HG03558 (cell line): ENCODE data around the gene DIPK1C.

ENCODE experiments used
- ATAC-seq: cut with Tn5 transposase; IDR thresholded peaks from one replicate; pipeline ENCODE4 v1.9.1; 2021; ENCODE audit warnings: moderate number of reproducible peaks; ENCODE audit not compliant: unreplicated experiment; ENCODE audit errors: extremely low read depth

Gene DIPK1C

DNA sequence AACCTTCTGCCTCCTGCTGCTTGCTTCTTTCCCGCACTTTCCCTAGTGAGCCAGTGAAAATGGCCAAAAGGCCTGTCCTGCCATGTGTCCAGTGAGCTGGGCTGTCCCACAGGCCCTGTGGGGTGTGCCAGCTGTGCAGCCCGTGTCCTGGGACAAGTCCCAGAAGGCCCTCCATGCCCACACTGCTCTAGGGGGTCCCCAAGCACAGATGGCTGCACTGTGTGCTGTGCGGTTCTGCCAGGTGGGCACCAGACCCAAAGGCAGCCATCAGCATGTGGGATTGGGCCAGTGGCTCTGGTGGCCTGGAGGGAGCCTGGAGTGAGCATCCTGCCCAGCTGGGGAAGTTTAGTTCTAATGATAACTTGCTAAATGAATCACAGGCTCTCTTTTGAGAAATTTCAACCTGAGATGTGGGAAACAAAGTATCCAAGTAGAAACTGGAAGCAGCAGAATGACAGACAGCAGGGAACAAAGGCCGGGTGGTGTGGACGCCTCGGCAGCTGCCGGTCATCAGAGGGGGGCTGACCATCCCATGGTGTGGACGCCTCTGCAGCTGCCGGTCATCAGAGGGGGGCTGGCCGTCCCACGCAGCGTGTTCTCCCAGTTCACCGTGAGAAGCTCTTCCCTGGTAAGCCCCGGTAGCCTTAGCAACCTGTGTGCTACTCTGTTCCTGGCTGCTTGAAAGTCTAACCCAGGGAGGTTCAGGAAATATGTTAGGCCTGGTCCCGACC lies 29.2 kb upstream of the DIPK1C start:
- ATAC-seq = no peak

DNA sequence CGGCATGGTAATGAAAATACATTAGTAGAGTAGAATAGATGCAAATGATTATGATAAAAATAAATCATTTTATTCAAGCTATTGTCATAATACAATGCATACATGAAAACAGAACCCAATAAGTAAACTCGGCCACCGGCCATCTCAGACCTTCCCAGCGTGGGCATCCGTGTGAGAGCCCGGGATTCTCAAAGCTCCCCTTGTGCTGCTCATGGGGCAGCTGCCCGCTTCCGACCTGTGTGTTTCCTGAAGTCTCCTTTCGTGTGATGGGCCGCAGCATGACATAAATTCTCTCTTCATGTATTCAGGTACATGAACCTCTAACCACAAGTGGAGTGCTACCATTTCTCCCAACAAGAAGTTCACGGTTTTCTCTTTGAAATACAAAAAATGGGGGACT lies 25.6 kb upstream of the DIPK1C start:
- ATAC-seq = no peak

DNA sequence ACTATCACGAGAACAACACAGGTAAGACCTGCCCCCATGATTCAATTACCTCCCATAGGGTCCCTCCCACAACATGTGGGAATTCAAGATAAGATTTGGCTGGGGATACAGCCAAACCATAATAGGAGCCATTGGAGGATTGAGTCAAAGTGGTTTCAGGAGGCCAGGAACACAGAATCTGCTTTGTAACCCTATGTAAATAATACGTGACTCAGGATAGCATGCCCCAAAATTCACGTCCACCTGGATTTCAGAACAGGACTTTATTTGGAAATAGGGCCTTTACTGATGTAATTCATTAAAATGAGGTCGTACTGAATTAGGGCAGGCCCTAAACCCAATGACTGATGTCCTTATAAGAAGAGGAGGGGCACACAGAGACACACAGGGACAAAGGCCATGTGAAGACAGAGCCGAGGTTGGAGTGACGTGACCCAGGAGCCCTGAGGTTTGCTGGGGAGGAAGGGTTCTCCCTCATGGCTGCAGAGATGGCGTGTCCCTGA lies 23.1 kb upstream of the DIPK1C start:
- no peak for ATAC-seq

DNA sequence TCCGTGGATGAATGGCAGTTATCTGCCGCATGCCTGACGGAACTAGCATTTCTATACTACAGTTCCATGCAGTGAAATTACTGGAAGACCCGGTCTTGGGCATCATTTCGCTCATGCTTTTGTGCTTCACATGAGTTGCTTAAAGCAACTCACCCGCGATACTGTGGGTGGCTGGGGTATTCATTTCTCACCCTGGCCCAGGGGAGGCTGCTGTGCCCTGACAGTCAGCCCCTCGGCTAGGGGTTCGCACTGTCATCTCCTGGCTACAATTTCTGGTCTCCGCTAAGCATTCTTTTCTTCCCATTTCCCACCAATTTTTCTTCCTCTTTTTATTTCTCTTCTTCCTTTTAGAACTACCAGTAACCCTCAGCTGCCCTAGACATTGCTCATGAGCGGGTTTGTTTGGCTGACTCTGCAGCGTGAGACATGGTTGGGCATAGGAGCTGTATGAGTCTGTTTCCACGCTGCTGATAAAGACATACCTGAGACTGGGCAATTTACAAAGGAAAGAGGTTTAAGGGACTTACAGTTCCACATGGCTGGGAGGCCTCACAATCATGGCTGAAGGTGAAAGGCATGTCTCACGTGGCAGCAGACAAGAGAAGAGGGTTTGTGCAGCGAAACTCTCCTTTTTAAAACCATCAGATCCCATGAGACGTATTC lies 22.5 kb upstream of the DIPK1C start:
- ATAC-seq = no peak

DNA sequence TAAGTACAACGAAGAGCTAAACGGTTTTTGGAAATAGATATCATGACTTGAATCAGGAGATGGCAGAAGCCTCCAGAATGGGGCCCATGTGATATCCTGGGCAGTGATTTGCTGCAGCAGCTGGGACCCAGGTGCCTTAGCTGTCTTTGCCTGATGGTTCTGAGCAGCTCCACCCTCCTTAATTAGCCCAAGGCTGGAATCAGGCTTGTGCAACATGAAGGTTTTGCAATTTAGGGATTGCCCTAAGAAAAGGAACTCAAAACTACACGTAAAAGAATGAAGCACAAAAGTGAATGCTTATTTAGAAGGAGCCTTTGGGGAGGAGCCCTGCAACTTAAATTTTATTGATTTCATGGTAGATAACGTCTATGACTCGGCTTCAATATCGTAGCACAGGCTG lies 21.8 kb upstream of the DIPK1C start:
- ATAC-seq = no peak

DNA sequence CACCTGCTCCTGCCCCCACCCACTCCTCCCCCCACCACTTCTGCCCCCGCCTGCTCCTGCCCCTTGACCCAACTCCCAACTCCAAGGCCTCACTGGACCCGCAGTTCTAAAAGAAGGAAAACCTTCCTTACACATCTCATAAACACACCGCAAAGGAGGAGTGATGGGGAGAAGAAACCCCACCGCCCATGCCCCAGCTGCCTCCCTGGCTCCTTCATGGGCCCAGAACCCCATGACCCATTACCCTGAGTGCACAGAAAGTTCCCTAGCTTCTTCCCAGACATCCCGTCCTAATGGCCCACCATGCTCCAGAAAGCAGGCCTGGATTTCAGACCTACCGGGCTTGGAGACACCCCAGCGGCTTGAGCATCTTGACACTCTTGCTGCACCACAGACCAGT lies 21.2 kb upstream of the DIPK1C start:
- no peak for ATAC-seq

DNA sequence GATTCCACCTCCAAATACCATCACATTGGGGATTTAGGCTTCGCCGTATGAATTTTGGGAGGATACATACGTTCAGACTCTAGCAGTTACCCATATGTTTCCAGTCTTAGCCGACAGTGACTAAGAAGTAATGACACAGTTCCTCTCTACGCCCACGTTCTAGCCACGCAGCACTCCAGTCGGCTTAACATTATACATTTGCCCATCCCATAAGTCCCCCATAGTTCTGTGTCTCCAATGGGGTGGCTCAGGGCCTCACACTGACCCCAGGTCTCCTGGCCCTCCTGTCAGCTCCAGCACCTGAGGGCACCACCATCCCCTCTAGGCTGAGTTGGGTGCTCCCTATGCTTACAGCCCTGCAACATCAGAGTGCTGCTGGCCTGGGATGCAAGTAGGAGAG lies 20.7 kb upstream of the DIPK1C start:
- ATAC-seq = no peak

DNA sequence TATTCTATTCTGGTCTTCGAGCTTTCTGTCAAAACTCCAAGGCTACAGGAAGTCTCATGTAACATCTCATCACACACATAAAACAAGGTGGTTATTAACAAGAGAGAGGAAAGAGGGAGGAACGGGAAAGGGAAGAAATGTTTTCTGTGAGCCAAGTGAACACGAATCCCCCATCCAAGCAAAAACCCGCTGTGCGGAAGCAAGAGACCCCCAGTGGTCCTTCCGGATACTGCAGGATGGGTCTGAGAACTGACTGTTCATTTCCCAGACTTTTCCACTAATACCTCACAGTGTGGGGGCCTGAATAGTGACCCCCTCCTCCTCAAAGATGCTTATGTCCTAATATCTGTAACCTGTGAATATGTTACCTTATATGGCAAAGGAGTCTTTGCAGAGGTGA lies 19.0 kb upstream of the DIPK1C start:
- ATAC-seq = no peak

DNA sequence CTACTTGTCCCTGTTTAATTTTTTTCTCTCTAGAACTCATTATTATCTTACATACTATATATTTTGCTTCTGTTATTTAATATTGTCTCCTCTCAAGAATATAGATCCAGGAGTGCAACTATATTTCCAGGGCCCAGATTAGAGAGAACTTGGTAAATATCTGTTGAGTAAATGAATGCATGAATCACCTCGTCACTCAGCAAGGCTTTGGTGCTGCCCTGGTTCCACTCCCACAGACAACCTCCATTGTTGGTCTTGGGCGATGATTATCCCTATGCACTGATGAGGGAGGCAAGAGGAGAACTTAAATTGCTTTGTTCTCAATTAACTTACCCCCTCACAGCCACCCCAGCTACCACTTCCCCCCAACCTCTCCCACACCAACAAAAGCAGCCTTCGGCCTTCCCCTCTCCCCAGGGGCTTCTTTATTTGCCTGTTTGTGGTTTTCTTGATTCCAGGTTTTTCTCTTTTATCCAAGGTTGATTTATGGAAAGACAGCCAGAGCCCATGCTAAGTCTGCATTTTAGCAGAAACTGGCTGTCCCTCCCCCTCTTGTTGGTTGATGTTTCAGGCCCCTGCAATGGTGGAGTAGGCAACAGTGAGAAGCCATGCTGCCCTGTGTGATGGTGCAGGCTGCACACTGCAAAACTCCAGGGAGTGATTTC lies 17.0 kb upstream of the DIPK1C start:
- no peak for ATAC-seq

DNA sequence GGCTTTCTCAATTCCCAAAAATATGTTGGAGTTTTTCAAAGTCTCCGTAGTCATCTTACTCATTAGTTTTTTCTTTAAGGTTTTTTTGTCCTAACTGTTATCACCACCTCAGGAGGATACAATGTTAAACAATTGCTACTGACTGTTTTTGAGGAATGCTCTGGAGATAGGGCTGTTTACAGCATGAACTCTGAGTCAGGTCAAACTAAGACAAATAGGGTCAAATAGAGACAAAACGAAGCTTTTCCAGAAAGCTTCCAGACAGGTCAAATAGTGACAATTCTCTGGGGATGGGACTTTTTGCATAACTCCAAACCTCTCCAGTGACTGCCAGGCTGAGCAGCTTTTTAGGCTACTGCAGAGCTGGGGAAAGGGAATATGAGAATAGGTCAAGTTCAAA lies 15.2 kb upstream of the DIPK1C start:
- no peak for ATAC-seq

DNA sequence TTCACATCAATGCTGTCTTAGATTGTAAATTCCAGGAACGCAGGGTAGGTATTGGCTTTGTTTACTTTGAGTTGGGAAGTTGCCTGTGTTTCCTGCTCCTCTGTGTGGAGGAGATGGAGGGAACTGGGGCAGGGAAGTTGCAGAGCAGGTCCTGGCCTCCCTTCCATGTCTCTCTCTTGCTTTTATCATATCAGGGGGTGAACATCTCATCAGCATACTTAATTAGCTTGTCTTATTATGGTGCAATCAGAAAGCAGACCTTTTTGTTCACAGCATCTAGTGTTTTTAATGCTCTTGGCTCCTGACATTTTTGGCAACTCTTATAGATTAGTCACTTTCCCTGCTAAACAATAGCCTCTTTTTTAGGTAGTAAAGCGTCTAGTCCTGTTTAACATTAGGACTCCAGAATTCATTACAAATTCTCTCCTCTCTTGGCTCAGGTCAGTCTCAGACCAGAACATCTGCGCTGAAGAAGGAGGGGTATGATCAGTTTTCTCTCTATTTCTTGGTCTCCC lies 11.5 kb upstream of the DIPK1C start:
- no peak for ATAC-seq

DNA sequence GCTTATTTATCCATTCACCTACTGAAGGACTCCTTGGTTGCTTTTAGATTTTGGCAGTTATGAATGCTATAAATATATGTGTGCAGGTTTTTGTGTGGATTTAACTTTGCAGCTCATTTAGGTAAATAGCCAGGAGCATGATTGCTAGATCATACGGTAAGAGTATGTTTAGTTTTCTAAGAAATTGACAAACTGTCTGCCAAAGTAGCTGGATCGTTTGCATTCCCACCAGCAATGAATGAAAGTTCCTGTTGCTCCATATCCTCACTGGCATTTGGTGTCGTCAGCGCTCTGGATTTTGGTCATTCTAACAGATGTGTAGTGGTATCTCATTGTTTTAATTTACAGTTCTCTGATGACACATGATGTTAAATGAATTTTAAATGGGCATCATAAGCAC lies 8.7 kb upstream of the DIPK1C start:
- ATAC-seq = no peak

DNA sequence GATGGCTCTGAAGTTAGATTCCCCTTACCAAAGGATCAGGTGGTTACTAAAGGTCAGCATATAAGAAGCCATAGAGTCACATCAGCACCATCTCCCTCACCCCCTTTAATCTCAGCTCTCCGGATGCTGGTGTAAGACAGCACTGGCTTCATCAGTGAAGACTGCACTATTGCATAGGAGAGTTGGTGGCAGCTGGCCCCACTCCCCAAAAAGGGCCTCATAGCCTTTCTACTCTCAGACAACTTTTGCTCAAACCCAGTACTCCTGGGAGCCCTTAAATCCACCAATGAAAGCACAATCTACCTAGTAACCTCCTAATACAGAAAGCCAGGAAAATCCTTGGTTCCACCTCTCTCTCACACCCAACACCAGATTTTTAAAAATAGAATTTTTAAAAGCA lies 6.9 kb upstream of the DIPK1C start:
- no peak for ATAC-seq

DNA sequence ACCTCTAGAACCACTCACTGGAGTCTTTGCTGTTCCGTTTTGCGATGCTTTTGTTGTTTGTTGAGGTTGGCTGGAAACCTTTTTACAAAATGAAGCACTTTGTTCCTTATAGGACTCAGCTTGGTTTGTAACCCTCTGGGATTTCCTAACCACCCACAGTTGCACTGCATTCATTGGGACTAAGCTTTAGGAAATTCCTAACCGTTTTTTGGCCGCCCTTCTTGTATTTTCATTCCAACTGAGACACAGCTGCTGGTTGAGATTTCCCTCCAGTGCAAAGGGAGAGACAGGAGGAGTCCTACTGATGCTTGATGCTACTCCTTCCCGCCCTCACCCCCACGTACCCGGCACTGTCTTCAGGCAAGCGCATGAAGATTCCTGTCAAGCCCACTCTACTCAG lies 6.1 kb upstream of the DIPK1C start:
- no peak for ATAC-seq

DNA sequence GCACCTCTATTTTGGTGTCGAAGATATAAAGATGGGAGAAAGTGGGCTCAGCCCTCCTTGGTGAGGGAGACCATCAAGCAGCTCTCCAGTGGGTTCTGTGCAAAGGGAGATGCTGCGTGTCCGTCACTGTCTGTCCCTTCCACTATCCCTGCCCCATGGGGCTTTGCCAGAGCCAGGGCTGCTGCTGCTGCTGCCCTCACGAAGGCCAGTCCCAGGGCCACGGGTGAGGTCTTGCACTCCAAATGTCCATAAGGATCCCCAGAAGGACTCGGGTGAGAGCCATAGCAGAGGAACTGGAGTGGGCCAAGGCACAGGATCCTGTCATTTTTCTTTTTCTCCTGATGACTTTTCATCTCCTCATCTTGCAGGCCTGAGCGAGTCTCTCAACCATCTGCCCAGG lies 3.7 kb upstream of the DIPK1C start:
- ATAC-seq = no peak

DNA sequence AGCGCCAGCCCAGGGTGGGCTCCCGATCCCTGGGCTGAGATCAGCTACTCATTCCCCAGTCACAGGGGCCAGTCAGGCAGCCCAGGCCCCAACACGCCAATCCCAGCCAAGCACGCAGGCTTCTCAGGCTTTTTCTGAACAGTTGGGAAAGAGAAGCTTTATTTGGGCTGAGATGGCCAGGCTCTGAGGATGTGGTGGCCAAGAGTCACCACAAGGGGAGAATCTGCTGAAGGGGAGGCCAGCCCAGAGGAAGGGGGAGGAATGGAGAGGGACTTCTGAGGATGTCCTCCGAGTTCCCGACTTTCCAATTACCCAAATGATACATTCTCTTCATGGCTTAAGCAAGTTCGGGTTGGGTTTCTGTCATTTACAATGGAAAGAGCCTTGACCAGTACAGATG lies 2.8 kb upstream of the DIPK1C start:
- ATAC-seq = no peak

DNA sequence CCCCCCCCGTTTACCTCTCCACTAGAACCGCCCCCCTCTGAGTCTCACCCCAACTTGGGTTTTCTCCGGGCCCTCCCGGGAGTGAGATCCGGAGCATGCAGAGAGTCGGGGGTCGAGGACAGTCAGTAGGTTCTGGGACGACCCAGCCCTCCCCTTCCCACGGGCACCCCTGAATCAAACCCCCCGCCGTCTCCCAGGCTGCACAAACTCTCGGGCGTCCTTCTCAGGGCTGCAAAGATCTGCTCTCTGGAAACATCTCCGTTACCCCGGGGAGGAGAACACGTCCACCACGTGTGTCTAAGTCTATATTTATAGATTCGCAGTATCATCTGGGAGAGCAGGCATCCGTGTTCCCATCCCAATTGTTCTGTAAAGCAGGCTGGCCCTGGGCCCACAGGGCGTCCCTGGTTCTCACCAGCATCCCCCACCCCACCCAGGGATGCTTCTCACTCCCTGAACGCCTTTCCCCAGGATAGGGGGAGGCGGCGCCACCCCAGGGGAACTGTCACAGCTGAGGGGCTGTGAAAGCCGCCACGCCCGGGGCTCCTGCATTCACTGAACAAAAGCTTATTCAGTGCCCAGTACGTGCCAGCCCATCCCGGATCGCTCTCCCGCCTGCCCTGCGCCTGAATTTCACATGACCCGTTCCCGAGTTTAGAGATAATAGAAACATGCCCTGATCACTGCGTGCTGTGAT lies 765 bp upstream of the DIPK1C start:
- no peak for ATAC-seq

DNA sequence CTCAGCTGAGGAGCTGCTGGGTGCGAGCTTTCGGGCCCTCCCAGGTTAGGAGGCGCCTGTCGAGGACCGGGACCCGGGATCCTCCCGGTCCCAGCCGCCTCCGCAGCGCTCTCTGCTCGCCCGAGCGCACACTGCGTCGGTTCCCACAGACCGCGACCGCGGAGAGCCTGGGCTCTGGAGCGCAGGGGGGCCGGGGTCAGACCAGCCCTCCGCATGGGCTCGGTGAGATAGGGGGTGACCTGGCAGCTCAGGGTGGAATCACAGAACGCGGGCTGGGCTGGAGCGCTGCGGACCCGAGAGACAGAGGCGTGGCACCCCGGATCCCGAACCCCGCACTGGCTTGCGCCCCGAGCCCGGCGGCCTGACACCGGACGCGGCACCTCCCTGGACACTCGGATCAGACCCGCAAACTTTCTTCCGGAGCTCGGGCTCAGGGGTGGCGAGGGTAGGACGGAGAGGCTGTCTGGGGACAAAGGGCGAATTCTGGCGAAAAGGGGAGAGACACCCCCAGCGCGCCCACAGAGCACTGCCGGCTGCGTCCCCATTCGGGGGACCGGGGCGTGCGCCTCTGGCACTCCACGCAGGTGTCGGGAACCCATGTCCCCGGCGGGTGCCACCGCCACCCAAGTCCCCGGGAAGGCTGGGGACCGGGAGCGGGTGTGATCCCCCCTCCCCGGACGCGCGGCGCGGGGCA lies 612 bp downstream of the DIPK1C start:
- ATAC-seq = no peak

DNA sequence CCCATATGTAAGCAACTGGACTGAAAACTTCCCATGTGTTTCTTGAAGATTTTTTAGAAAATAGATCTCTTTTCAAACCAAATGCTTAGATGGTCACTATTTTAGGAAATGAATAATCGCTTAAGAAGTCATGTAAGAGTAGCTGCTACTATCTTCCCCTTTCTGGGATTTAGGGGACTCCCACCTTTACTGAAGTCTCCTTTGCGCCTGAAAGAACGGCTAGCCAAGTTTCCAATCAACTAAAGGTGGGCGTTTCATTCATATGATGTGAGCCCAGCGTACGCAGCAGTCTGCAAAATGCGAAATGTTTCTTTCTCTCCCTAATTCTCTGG lies 1.1 kb downstream of the DIPK1C start:
- no peak for ATAC-seq

DNA sequence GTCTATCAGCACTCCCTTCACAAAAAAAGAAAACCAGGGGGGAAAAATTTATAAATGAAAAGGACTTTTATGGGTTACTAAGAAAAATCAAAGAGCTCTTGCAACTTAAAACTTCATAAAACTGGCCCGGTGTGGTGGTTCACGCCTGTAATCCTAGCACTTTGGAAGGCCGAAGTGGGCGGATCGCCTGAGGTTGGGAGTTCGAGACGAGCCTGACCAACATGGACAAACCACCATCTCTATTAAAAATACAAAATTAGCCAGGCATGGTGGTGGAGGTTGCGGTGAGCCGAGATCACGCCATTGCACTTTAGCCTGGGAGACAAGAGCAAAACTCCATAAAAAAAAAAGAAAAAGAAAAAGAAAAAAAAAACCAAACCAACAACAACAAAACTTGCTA lies 1.7 kb downstream of the DIPK1C start:
- ATAC-seq = no peak
